CMK (cell line): Measurements from ENCODE around the gene GRIA4.
"Not testable (repeated sequence)": the region's sequence is repeated elsewhere in the genome, so short reads cannot be mapped to it uniquely, and the experiment has no call there.

ENCODE experiments used
- DNase-seq: peaks from one replicate; pipeline ENCODE4 v3.0.0-alpha.2; 2010; ENCODE audit warnings: low read depth

Gene GRIA4

GRCh38 chr11:105719073-105719822 lies 109.4 kb downstream of the GRIA4 start:
- no peak for DNase-seq

GRCh38 chr11:105720096-105720495 lies 110.2 kb downstream of the GRIA4 start:
- DNase-seq = no peak

GRCh38 chr11:105723269-105723668 lies 113.4 kb downstream of the GRIA4 start:
- DNase-seq = no peak

GRCh38 chr11:105732611-105733010 lies 122.7 kb downstream of the GRIA4 start:
- no peak for DNase-seq

GRCh38 chr11:105734426-105734825 lies 124.6 kb downstream of the GRIA4 start:
- no peak for DNase-seq

- no peak for DNase-seq
Observed at GRCh38 chr11:105738251-105738650, 128.4 kb downstream of the GRIA4 start.

GRCh38 chr11:105738986-105739795 lies 129.3 kb downstream of the GRIA4 start:
- no peak for DNase-seq

- DNase-seq = no peak
Observed at GRCh38 chr11:105740164-105740903, 130.5 kb downstream of the GRIA4 start.

- DNase-seq = no peak
Observed at GRCh38 chr11:105741488-105742020, 131.7 kb downstream of the GRIA4 start.

GRCh38 chr11:105754260-105754659 lies 144.4 kb downstream of the GRIA4 start:
- DNase-seq = no peak

GRCh38 chr11:105754716-105755115 lies 144.8 kb downstream of the GRIA4 start:
- DNase-seq = no peak

- DNase-seq = no peak
Observed at GRCh38 chr11:105757107-105757506, 147.2 kb downstream of the GRIA4 start.

GRCh38 chr11:105763594-105763993 lies 153.7 kb downstream of the GRIA4 start:
- no peak for DNase-seq

- DNase-seq = no peak
Observed at GRCh38 chr11:105767931-105768330, 158.1 kb downstream of the GRIA4 start.

- DNase-seq = no peak
Observed at GRCh38 chr11:105769627-105770026, 159.8 kb downstream of the GRIA4 start.

GRCh38 chr11:105773452-105773851 lies 163.6 kb downstream of the GRIA4 start:
- not testable (repeated sequence) for DNase-seq

- no peak for DNase-seq
Observed at GRCh38 chr11:105774899-105775298, 165.0 kb downstream of the GRIA4 start.

- DNase-seq = no peak
Observed at GRCh38 chr11:105780781-105781525, 171.1 kb downstream of the GRIA4 start.

- no peak for DNase-seq
Observed at GRCh38 chr11:105781807-105782206, 171.9 kb downstream of the GRIA4 start.

- no peak for DNase-seq
Observed at GRCh38 chr11:105783216-105783615, 173.3 kb downstream of the GRIA4 start.

GRCh38 chr11:105785850-105786249 lies 176.0 kb downstream of the GRIA4 start:
- not testable (repeated sequence) for DNase-seq

- no peak for DNase-seq
Observed at GRCh38 chr11:105786741-105787140, 176.9 kb downstream of the GRIA4 start.
